GM18511 (cell line): Measurements from ENCODE around the gene DDX55.
A peak's percentile ranks its signal among the peaks of the same experiment; 100 is the strongest.

Source experiments
- ATAC-seq: cut with Tn5 transposase; IDR thresholded peaks from one replicate; pipeline ENCODE4 v1.9.1; 2021; ENCODE audit warnings: mild to moderate bottlenecking, moderate library complexity; ENCODE audit not compliant: unreplicated experiment

The DDX55 gene

DNA sequence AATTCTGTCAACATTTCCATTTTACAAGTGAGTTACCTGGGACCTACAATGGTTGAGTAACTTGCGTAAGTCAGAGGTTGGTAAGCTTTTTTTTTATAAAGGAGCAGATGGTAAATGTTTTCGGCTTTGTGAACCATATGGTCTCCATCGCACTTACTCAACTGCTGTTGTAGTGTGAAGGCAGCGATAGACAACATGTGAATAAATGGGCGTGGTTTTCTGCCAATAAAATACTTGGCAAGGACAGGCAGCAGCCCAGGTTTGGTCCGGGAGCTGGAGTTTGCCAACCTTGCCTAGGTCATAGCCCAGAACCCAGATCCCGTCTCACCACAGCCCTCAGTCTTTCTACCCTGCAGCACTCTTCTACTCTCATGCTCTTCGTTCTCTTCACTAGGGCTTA is 6.3 kb downstream of the DDX55 start:
- no peak for ATAC-seq

DNA sequence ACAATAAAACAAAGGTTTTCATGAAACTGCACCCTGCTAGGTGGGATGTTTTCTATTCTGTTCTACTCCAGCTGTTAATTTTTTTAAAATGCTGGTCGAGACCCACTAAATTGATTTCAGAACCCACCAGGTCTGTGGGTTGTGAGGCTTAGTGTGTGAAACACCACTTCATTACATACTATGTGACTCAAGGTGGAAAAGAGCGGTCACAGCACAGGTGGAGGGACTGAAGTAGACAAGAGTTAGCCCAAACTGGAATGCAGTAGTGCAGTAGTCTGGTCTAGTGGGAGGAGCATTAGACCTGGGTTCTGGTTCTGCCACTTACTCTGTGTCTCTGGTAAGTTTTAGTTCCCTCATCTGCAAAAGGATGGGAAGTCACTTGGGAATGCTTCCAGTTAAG is 12.2 kb downstream of the DDX55 start:
- ATAC-seq: no peak

DNA sequence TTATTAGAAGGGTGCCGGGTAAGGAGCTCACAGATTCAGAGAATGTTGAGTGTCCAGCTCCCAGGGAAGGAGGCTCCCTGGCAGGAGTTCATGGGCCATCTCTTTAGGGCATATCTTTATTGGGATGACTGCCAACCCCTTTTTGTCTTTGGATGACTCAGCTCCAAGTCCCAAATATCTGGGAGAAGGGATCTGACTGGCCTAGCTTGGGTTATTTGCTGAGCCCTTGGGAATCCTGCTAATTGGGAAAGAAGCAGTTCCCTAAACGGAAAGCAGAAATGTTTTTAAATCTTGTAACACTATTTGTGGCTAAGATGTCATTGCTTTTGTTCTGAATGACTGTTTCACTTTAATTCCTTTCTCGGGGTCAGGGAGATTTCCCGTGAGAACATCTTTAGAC is 12.6 kb downstream of the DDX55 start:
- no peak for ATAC-seq

DNA sequence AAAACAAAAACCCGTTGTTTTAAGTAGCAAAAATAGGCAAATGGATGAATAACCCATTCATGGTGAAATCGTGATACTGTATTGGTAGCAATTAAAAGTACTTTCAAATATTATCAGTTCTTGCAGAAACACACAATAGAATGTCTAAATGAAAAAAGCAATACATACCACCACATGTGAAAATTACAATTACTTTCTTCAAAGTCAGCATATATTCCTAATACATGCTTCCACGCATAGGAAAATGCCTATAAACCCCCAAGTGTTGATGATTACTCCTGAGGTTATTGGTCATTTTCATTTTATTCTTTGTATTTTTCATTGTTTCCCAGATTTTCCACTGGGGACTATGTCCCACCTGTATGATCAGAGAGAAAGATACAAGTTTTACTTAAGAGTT is 15.2 kb downstream of the DDX55 start:
- no peak for ATAC-seq

DNA sequence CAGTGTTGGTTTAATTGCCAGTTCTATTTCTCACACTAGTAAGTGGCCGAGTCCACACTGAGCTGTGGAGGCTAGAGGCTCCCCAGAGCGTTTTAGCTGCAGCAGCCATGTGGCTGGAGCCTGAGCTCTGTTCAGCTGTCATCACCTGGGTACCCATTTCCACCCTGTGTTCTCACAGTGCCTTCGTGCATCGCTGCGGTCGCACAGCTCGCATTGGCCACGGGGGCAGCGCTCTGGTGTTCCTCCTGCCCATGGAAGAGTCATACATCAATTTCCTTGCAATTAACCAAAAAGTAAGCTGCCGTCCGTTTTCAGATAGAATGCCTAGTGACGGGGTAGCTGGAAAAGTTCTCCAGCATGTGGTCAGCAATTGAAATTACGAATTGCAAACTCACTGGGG is 15.7 kb downstream of the DDX55 start:
- ATAC-seq: no peak

DNA sequence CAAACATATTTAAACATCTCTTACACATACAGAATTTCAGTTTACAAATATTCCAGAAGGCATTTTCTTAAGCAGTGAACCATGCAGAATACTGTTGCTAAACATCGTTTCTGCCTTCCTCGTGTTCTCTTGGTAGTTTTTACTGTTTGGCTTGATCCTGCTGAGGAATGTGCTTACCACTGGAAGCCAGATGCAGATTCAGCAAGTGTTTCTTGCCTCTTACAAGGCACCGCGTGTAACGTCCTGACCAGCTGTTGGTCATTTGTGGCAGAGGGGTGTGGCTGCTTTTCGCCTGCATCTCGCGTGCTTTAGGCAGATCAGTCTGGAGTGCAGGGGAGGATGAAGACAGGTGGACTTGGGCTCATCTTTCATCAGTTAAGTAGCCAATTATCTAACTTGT is 19.2 kb downstream of the DDX55 start:
- no peak for ATAC-seq

DNA sequence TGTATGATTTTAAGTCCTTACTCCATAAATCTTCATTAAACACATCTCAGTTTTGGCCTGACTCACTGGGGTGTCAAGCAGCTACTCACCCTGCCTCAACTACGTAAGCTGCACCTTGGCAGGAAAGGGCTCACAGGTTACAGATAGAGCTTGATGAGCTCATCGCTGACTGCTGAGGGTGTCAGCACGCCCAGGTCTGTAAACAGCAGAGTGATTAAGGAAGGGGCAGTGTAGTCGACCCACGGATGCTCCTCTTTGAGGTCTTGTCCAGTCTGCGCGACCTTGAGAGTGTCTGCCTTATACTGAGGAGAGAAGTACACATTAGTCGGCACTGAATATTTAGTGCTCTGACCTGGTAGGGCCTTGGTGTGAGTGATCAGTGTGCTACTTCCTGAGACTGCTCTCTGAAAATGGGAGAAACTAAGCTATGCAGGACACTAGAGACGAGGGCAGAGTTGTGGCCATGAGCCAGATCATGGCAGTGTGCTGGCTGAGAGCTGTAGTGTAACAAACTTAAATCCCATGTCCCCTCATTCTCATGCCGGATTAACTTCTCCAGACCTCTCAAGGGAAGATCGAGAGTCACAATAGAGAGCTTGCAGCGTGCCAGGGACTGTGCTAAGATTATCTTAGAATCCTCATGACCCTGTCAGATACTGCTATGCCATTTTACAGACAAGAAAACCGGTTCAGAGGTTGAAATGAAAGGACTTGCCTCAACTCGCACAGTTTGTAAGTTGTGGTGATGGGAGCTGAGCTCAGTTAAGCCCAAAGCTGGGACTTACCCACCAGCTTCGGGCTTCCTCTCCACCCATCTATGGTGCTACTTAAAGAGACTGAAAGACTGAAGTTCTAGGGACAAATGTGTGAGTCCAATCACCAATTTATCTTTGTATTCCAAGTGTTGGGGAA is 20.0 kb downstream of the DDX55 start:
- no peak for ATAC-seq

DNA sequence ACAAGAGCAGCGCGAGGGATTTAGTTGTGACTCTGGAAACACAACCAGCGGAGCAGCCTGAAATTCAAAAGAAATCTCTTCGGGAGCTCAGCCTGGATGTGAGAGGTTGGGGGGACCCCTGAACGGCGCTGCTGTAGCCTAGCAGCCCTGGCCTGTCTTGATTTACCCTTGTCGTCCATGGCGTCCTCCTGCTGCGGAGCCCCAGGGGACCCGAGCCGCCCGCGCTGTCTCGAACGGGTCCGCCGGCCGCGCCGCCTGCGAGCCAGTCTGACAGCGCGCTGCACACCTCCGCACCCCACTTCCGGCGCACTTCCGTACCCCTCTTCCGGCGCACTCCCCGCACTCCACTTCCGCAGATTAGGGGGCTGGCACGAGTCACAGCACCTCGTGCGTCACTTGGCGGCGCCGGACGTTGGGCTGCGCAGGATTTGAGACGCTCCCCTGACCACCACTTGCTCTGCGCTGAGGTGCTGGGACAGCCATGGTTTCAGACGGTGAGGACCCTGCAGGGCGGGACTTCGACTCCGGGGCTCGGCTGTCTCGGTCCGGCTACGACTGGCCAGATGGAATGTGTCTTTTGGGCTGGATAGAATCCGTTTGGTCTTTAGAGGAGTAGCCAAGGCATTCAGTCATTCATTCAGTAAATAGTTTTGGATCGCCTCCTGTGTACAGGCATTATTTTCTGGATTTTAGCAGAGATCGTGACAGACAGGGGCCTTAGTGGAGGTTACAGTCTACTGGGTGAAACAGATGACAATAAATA is 31.7 kb downstream of the DDX55 start, which contains the start of the genes EIF2B1 and GTF2H3:
Gene EIF2B1 (minus strand): TSS at position 308 of the 763 bp plus-strand sequence. CDS start 129 bp downstream, at position 179.
Gene GTF2H3 (plus strand): TSS at position 451 of the 763 bp plus-strand sequence. CDS start 31 bp downstream, at position 482.
- peak; percentile 96 for ATAC-seq

DNA sequence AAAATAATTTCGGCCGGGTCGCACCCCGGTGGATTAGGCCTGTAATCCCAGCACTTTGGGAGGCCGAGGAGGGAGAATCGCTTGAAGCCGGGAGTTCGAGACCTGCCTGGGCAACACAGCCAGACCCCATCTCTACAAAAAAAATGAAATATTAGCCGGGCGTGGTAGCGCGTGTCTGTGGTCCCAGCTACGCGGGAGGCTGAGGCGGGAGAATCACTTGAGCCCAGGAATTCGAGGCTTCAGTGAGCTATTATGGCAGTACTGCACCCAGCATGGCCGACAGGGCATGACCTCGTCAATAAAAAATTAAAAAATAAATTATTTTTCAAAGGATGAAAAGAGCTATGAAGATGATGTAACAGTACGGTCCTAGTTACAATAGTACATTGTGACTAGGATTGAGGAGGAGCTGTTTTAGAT is 32.3 kb downstream of the DDX55 start:
- no peak for ATAC-seq

DNA sequence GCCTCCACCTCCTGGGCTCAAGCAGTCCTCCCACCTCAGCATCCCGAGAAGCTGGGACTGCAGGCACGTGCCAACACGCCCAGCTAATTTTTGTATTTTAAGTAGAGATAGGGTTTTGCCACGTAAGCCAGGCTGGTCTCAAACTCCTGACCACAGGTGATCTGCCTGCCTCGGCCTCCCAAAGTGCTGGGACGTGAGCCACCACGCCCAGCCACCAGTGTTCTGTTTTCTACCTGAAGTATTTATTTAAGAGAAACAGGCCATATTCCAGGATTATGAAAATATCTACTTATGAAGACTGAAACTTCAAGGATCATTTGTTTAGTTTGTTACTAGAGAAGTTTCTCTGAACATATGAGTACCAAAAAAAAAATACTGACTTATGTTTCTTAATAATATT is 42.0 kb downstream of the DDX55 start:
- ATAC-seq: no peak

DNA sequence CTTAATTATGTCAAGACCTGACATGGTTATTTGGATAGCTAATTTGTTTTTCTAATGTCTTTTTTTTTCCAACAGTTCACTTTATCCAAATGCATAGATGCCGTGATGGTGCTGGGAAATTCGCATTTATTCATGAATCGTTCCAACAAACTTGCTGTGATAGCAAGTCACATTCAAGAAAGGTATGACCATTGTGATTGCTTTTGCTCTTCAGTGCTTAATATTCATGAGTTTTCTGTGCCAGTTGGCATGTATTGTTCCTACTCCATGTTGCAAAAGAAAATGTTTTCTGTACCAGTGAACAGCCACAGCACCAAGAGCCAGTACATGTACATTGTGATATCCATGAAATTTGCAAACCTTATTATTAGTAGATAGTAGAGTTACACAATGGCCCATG is 43.5 kb downstream of the DDX55 start:
- ATAC-seq: no peak

DNA sequence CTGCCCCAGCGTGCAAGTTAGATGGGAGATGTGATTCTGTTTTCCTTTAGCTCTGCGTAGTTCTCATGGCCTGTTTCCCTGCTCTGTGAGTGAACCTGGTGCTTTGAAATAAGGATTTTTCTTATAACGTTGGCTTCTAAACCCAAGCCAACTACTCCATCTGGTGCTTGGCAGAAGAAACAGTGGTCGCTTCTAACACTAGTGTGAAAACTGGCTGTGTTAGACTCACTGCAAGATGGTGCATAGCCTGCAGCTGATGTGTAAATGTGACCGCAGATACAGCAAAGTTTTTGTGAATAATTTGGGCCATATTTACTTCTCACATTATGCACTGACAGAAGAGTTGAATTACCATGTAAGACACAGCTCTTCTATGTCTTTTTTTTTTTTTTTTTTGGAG is 44.0 kb downstream of the DDX55 start:
- ATAC-seq: no peak

DNA sequence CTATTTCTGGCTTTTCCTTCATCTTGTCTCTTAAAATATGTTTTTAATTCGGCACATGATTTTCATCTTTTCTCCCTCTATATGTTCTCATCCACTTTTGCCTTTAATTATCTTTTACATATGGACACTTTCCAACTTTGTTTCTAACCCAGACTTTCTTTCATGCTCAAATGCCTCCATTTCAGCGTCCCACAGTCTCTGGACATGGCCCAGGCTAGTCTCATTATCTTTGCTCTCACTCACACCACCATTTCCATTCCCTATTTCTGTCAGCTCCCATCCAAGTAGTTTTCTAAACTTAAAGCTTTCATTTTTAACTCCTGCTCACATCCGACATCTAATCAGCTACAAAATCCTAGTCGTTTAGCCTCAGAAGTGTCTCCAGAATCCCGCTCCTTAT is 46.5 kb downstream of the DDX55 start:
- ATAC-seq: no peak

DNA sequence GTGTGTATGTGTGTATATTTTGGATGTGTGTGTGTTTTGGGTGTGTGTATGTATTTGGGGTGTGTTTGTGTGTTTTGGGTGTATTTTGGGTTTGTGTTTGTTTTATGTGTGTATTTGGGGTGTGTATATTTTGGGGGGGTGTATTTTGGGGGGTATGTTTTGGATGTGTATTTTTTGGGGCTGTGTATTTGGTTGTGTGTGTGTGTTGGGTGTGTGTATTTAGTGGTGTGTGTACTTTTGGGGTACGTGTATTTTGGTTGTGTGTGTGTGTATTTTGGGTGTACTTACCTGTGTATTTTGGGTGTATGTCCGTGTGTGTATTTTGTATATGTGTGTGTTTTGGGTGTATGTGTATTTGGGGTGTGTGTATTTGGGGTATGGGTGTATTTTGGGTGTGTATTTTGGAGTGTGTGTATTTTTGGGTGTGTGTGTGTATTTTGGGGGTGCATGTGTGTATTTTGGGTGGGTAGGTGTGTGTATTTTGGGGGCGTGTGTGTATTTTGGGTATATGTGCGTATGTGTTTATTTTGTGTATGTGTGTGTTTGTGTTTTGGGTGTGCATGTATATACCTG is 52.3 kb downstream of the DDX55 start:
- ATAC-seq: no peak

DNA sequence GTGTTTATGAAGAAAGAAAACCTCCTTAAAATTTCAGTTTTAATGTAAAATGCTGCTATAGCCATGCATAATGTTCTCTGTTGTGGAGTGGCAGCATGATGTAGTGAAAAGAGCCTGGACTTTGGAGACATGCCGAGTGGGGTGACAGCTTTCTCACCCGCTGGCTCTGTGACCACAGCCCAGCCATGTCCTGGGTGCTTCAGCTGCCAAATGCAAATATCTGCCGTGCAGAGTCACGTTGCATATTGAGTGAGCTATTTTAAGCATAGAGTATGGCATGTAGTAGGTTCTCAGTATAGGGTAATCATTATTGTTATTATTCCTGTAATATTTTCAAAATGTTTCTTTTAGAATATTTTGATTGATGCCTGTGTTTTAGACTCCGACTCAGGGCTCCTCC is 53.5 kb downstream of the DDX55 start:
- ATAC-seq: peak; percentile 97

DNA sequence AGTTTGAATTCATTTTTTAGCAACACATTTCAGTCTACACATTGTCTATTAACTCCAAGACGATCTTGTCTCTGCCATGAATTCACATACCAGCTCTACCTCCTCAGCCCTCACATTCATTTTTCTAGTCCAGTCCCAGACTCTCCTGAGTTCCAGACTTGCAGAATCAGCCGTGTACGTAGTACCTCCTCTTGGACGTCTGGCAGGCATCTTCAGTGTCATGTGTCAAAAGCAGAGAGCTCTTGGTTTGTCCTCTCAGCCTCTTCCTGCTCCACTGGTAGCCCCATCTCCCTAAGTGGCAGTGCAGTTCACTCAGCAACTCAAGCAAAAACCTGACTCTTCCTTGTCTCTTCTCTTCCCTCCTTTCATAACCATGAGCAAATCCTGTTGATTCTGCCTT is 54.5 kb downstream of the DDX55 start:
- ATAC-seq: no peak

DNA sequence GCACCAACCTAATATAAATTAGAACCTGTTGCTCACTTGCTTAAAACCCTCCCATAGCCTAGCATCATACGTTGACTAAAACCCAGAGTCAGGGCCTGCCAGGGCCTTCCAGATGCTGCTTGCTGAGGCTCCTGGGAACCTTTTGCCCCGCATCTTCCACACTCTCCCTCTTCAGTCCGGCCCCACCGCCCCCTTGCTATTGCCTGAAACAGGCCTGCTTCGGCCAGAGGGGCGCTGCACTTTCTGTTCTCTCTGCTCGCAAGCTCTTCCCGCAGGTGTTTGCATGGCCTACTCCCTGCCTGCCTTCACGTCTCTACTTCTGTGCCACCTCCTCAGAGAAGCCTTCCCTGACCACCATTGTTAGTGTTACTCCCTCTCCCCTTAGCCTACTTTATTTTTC is 55.3 kb downstream of the DDX55 start:
- no peak for ATAC-seq

DNA sequence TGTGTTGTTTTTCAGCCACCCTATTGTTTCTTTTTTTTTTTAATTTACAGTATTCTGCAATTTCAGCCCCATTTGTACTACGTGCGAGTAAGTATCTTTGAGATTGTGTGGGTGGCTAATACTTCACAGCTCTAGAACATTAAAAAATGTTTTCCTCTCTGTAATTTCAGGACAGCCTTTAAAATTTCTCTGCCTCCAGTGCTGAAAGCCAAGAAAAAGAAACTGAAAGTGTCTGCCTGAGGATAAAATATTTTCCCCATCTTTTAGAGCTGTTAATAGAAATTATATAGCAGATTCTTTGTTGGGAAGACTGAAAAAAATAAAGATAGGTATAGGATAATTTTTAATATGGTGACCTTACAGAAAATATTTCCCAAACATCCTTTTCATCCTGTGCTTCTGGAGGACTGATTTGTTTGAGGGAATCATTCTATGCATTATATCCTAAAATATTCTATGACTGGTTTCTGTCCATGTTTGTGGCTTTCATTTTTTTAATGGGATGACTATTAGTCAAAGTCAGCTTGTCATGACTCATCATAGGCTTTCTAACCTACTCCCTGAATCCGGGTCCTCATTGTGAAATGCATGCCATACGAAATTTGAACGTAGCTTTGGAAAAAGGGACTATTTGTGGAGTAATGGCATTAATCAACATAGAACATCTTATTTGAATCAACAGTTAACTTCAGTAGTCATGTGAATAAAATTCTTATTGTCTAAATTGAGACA is 58.3 kb downstream of the DDX55 start:
- ATAC-seq: no peak

DNA sequence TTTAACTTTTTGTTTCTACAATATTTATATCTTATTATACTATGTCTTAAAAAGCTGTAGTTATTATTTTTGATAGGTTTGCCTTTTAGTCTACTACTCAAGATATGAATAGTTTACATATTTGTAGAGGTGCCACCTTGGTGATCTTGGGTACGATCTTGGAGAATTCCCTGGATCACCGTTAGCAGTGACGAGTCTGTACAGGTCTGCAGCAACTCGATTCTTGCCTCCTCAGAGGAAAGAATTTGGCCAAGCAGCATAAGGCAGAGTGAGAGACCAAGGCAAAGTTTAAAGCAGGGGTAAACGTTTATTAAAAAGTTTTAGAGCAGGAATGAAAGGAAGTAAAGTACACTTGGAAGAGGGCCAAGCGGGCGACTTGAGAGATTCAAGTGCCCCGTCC is 65.9 kb downstream of the DDX55 start:
- ATAC-seq: no peak
